Gastroesophageal sphincter (tissue), 3 donors: ENCODE data around the gene CWF19L1.

ENCODE experiments used
- CTCF ChIP-seq, 4 experiments: fragments of 200-600 bp in 2 of 4; fragments of 450-650 bp in 2 of 4; sonication (generic) in 1 of 4; IDR thresholded peaks; one replicate each; pipeline ENCODE4 v1.5.1; 2017 to 2019; ENCODE audit warnings: antibody characterized with exemption in 4 of 4, mild to moderate bottlenecking in 2 of 4, moderate library complexity in 2 of 4
- POLR2AphosphoS5 ChIP-seq: sonication (generic); formaldehyde crosslinking; IDR thresholded peaks from one replicate; pipeline ENCODE4 v1.6.1; 2017; ENCODE audit warnings: antibody characterized with exemption

GRCh38 chr10:100245484-100246220, 21.8 kb downstream of the CWF19L1 start:
- TF ChIP-seq CTCF (IDR thresholded peaks at IDR 0.05) (no peak), POLR2AphosphoS5 (no peak)
